Hematopoietic multipotent progenitor cell treated with erythropoietin and hydrocortisone succinate and interleukin-3 and kit ligand, for 15 days (in vitro differentiated cells): ENCODE data around the gene TPCN1.
A peak's percentile ranks its signal among the peaks of the same experiment; 100 is the strongest.
"Not testable (repeated sequence)": the region's sequence is repeated elsewhere in the genome, so short reads cannot be mapped to it uniquely, and the experiment has no call there.

Experiments used
- DNase-seq: peaks from one replicate; pipeline ENCODE4 v3.0.0-alpha.2; 2015; ENCODE audit warnings: low spot score

Gene TPCN1

DNA sequence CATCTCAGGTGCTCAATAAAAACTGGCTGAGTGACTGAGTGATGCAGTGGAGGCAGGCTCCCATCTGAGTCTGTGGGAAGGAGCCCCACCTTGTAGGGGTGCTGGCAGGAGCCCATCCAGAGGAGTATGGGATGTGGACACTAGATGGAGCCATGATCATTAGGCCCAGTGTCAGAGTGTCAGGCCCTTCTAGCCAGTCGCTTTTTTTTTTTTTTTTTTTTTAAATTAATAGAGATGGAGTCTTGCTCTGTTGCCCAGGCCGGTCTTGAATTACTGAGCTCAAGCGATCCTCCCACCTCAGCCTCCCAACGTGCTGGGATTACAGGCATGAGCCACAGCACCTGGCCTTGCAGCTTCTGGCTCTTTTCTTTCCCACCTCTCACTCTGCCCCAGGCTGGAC, 24.3 kb upstream of the TPCN1 start:
- DNase-seq = peak; percentile 80

DNA sequence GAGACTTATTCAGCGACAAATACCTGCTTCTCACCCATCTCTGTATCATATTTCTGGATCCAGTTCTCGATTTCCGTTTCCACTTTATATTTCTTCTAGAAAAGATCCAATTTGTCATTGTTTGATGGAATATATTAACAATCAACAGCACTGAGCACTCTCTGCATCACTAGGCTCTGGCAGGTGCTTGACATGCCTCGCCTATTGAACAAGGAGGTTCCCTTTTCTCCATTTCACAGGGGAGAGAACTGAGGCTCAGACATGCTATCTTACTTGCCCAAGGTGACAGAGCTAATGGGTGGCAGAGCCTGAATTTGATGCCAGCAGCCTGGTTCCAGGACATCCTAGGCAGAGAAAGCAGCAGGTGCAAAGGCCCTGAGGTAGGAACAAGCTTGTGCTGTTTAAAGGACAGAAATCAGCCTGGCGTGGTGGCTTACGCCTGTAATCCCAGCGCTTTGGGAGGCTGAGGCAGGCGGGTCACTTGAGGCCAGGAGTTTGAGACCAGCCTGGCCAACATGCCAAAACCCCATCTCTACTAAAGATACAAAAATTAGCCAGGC, 23.7 kb upstream of the TPCN1 start:
- no peak for DNase-seq

DNA sequence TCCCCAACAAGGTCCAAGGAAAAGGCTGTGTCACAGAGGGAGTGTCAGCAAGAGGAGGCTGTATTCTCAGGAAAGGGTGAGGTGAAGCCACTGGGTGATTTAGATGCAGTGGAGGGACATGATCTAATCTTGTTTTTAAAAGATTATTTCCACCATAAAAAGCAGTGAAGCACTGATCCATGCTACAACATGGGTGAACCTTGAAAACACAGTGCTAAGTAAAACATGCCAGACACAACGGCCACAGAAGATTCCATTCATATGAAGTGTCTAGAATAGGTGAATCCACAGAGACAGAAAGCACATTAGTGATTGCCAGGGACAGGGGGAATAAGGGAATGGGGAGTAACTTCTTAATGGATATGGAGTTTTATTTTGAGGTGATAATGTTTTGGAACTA, 23.0 kb upstream of the TPCN1 start:
- no peak for DNase-seq

DNA sequence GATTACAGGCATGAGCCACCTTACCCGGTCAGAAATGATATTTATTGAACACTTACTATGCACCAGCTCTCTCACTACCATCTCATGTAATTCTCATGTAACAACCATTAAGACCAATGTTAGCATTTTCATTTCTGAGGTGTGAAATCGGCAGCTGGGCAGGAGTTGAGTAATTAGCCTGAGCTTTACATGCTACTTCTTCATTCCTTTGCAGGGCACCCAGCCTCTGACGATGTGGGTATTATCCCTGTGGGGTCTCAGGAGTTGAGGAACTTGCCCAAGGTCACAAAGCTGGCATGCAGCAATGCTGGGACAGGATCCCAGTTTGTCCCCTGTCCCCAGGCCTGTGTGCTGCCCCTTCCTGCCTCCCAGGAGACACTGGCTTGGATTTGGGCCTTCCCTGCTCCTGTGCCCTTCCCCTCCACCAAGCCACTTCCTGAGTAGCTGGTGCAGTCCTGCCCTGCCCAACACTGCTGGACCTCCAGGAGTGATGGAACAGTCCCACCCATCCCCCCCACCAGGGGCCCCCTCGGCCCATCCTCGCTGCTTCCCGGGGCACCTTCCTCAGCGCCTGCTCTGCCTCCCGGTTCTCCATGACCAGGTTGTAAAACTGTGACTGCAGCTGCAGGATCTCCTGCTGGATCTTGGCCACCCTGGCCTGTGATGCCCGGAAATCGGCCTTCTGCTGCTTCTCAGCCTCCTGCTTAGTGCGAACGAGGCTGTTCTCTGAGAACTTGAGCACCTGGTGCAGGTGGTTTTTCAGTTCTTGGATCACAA, 21.1 kb upstream of the TPCN1 start:
- no peak for DNase-seq

DNA sequence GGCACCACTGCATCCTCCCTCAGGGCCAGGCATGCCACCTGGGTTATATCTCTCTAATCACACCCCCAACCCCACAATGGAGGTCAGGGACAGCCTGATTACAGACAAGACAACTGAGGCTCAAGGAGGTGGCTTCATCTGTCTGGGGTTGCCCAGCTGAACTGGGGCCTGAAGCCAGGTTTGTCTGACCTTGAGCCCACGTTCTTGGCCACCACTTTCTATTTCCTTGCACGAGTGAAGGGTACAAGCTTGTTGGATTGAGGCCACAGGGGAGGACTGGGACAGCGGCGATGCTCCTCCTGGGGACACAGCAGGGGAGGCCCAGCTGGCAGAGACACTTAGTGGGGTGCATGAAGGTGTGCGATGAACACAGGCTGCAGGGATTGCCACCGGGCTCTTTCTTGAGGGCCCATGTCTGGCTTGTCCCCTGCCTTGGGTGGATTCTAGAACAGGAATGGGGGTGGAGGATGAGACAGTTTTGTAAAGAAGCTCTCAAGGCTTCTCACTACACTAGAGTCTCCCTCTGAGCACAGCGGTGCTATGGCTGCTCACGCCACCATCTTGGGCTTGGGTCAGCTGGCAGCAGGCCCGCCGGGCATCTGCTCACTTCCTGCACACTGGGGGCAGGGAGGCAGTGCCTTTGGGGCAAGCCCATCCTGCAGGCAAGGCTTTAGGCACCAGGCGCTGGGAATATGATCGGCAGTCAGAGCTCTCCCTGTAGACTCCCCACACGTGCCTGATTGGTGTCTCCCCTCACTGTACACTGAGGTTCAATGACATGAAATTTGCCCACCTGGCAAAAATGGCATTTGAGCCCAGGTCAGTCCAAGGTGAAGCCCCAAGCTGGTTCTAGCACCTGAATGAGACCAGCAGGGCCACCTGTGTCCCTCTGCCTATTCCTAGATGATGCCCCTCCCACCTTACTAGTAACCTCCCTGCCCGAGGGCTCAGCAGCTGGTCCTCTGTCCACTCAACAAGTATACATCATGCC, 19.8 kb upstream of the TPCN1 start:
- no peak for DNase-seq

DNA sequence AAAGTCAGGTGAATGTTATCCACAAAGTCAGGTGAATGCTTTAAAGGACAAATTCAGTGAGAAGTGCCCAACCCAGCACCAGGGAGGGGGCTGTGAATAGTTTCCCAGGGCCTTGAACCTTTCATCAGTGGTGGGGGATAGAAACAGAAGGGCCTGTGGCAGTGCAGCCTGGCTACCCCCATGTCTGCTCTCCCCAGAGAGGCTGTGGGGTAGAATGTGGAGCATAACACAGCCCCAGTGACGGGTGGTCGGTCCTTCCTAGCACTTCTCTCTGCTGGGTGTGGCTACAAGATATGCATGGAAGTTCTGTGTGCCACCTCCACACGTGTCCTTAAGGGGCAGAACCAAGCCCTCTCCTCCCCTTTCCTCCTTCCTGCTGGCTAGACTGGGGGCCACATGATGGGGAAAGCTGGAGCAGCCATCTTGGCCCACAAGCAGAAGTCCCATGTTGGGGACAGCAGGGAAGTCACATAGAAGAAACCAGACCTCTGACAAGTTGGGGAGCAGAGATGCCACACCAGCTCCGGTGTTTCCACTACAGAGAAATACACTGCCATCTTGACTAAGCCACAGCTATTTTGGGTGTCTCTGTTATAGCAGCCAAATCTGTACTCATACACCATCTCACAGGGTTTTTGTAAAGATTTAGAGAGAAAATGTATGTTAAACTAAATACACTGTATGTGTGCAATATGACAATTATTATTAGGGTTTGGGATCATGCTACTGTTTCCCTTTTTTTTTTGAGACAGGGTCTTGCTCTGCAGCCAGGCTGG, 18.8 kb upstream of the TPCN1 start:
- DNase-seq = no peak

DNA sequence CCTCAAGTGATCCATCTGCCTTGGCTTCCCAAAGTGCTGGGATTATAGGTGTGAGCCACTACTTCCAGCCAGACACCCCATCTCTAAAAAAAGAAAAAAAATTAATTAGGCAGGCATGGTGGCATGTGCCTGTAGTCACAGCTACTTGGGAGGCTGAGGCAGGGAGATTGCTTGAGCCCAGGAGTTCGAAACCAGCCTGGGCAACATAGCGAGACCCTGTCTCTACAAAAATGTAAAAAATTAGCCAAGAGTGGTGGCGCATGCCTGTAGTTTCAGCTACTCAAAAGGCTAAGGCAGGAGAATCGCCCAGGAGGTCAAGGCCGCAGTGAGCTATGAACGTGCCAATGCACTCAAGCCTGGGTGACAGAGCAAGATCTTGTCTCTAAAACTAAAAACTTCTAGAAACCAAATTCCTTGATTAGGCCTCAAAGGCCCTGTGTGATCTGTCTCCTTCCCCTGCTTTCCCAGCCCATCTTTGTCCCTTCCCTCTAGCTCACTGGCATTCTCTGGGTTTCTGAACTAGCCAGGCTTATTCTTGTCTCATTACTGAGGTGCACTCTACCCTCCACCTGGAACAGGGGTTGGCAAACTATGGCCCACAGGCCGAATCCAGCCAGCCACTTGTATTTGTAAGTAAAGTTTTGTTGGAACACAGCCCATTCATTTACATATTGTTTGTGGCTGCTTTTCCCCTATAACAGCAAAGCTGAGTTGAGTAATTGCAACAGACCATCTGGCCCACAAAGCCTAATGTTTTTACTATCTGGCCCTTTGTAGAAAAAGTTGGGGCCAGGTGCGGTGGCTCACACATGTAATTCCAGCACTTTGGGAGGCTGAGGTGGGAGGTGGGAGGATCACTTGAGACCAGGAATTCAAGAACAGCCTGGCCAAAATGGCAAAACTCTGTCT, 17.2 kb upstream of the TPCN1 start:
- no peak for DNase-seq

DNA sequence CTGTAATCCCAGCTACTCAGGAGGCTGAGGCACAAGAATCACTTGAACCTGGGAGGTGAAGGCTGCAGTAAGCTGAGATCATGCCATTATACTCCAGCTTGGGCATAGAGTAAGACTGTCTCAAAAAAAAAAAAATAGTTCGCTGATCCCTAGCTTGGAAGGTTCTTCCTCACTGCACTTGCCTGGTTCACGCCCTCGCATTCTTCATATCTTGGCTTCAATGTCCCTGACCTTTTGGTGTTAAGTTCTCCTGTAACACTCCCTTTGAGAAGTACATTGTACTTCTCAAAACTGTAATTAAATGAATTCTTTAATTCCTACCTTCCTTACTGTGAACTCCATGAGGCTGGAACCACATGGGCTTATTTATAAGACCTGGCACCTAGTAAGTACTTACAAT, 16.5 kb upstream of the TPCN1 start:
- no peak for DNase-seq

DNA sequence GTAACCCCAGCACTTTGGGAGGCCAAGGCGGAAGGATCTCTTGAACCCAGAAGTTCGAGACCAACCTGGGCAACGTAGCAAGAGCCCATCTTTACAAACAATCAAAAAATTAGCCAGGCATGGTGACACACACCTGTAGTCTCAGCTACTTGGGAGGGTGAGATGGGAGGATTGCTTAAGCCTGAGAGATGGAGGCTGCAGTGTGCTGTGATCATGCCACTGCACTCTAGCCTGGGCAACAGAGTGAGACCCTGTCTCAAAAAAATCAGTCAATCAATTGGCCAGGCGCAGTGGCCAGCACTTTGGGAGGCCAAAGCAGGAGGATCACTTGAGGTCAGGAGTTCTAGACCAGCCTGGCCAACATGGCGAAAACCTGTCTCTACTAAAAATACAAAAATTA, 14.5 kb upstream of the TPCN1 start:
- DNase-seq = not testable (repeated sequence)

DNA sequence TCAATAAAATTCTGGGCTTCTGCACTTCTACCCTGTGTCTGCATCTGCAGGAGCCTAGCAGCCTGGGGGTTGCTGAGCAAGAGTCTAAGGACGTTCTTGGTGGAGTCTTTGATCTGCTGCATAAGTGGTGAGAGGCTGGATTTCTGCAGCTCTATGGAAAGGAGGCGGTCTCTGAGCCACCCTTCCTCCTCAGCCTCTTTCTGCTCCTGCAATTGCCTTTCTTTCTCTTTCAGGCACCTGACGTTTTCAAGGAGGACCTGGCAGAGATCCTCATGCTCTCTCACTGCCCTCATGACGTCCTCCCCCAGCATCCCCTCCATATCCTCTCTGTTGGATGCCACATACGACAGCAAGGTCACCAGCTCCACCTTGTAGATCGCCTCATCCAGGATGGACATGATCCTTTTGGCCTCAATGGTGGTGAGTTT, 13.6 kb upstream of the TPCN1 start:
- DNase-seq = no peak

DNA sequence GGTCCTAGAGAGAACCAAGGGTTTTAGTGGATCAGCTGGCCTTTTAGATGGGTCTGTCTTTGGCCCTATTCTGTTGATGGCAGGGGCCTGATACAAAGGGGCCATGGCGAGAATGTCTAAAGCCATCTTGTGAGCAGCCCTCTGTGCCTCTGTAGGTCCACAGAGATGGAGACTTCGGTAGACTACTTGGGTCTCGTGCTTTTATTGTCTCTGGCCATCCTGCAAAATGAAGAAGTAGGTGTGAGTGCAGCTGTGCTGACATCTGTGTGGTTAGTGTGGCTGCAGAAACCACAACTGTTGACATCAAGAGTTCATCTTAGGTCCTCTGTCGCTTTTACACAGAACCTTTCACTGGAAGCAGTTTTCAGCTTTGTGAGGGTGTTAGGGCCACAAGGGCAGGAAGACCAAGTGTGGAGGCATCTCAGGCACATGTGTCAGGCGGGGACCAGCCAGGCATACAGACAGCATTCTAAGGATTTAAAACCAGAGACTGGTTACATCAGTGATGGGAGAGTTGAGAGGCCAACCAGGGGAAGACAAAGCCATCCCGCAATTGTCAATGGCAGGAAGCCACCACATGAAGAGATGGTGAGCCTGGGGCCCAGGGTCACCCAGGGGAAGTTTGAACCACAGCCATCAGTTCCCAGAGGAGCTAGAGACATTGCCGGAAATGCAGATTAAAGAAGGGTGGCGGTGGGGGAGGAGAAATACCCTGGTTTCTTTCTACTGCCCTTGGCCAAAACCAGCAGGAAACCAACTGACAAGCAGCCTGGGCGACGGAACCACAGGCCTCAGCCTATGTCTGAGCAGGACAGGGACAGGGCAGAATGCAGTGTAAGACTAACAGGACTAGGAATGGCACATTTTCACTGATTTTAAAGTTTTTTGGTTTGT, 13.0 kb upstream of the TPCN1 start:
- no peak for DNase-seq

DNA sequence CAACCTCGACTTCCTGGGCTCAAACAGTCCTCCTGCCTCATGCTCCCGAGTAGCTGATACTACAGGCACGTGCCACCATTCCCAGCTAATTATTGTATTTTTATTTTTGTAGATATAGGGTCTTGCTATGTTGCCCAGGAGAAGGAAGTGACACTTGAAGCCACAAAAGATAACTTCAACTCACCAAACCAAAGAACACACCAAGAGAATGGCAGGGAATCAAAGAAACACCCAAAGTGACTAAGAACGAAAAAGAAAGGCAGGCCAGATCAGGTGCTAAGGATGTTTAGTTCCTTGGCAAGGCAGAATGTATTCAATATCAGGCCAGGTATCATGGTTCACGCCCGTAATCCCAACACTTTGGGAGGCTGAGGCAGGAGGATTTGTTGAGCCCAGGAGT, 10.1 kb upstream of the TPCN1 start:
- DNase-seq = no peak

DNA sequence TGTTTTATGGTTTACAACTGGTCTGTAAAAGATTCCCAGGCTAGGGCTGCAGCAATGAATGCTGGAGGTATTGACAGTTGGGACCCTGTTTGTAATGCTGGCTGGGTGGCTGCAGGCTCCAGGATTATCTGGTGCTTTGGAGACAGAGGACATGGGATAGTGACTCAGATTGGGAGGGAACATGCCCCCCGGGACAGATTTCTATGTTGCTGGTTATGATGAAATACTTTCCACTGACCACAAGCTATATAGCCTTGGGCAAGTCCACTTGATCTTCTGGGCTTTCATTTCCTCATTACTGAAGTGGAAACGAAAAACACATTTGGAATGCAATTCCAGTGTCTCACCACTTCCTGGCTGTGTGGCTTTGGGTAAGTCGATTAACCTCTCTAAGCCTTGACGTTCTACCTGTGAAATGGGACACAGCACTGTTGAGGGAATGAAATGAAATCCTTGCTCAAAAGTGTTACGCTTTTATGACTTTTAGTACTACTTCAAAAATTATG, 6.3 kb upstream of the TPCN1 start:
- no peak for DNase-seq

DNA sequence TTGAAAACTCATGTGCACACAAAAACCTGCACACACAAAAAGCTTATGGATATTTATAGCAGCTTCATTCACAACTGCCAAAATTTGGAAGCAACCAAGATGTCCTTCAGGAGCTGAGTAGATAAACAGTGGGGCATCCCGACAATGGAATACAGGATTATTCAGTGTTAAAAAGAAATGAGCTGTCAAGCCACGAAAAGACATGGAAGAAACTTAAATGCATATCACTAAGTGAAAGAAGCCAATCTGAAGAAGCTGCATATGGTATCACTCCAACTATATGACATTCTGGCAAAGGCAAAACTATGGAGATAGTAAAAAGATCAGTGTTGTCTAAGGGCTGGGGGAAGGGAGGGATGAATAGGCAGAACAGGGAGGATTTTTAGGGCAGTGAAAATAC, 5.2 kb upstream of the TPCN1 start:
- DNase-seq = no peak

DNA sequence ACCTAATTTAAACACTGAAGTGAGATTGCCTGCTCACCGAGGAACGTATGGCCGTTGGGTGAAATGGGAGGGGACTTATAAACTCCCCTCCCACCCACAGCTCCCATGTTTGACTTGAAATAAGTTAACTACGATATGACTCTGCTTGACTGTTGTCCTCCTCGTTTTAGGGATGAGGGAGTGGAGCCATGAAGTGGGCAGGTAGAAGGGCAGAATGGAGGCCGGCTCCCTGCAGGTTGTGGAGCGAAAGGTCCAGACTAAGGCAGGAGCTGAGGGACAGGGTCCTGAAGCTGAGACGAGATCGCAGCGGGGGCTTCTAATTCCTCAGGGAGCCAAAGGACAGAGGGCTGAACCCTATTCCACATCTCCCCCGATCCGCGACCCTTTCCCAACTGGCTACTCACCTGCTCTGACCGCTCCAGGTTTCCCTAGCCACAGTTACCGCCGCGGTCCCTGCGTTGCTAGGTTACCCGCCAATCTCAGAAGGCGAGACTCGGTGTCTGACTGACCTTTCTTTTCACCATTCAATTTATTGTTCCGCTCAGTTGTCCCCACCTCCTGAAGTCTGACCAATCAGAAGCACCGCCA, 577 bp upstream of the TPCN1 start:
- DNase-seq = no peak

DNA sequence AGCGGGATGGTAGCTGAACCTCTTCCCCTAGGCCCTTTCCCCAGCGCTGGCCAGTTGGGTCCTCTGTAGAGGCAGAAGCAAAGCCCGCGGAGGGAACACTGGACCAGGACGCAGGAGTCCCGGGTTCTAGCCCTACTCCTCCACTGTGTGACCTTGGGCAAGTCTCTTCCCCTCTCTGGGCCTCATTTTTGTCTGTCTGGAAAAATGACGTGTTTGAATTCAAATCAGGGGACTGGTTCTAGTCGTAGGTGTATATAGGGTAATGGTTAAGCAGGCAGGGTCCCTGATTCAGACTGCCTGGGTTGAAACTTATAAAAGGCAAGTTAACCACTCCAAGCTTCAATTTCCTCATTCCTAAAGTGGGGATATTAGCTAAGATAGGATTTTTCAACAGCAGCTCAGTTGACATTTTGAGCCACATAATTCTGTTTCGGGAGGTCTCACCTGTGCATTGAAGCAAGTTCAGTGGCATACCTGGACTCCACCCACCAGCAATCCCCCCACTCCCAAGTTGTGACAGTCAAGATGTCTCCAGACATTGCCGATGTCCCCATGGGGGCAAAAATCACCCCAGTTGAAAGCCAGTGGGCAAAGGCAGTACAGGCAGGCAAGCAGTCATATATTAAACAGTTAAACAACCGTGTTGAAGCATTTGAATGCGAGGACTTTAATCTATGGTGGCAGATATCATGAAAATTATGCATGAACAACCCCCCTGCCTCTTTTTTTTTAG, 899 bp downstream of the TPCN1 start:
- peak; percentile 18 for DNase-seq

DNA sequence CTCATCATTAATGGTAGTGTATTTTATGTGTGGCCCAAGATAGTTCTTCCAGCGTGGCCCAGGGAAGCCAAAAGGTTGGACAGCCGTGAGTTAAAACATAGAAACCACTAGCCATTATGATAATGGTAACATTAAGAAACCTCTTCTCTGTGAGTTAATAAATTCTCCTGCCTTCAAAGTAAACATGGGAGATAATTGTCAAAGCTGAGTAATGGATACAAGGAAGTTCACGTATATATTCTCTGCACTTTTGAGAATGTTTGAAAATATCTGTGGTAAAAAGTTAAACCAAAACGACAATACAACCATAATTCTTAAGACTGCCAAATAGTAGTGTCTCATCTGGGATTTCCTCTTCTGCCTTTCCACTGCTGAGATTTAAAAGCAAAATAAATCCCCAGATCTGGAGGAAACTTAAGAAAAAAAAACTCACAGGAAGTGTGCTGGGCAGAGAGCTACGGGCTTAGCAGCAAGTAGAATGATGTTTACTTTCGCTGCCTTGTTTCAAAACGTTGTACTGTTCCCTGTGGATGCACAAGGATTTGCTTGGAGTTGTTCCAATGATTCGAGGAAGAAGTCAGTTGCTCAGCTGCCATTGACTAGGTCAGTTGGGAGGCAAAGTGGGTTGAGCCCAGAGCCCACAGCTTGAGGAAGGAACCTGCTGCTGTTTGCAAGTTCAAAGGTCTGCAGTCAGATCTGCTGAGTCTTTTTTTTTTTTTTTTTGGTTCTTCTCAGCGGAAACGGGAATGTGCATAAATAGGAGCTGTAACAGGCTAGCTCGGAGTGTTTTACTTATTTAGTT, 1.7 kb downstream of the TPCN1 start:
- DNase-seq = no peak

DNA sequence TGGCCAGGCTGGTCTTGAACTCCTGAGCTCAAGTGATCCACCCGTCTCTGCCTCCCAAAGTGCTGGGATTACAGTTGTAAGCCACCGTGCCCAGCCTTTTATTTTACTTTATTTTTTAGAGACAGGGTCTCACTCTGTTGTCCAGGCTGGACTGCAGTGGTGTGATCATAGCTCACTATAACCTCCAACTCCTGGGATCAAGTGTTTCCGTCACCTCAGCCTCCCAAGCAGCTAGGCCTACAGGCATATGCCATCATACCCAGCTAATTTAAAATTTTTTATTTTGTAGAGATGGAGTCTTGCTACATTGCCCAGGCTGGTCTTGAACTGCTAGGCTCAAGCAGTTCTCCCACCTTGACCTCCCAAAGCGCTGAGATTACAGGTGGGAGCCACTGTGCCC, 3.7 kb downstream of the TPCN1 start:
- no peak for DNase-seq
